BJ (cell line): ENCODE data around the gene NOS1. TPM values are rescaled to one million over a fixed set of nuclear protein-coding genes. Genes with fewer than 3 reads are reported as not detected.

Source experiments
- CTCF ChIA-PET: fragments of 350-600 bp; formaldehyde crosslinking; extraction: SDS; loops from one replicate; lab custom pipeline; 2021; ENCODE audit warnings: antibody characterized with exemption, inconsistent platforms; lab: Yijun Ruan, JAX
- POLR2A ChIA-PET: fragments of 300-600 bp; sonication (Branson Sonifier 250); formaldehyde crosslinking; extraction: SDS; loops from one replicate; lab custom pipeline; 2021; ENCODE audit warnings: antibody characterized with exemption; lab: Charles Lee
- DNase-seq: peaks from one replicate; pipeline ENCODE4 v3.0.0-alpha.2; 2011; ENCODE audit warnings: low read depth
- H3K27me3 ChIP-seq: 2 replicates; pipeline ENCODE4 v1.6.0; 2011; ENCODE audit warnings: low read length; ENCODE audit not compliant: control insufficient read depth, insufficient read depth
- H3K36me3 ChIP-seq: 2 replicates; pipeline ENCODE4 v1.5.1; 2011; ENCODE audit warnings: low read length; ENCODE audit not compliant: control insufficient read depth, insufficient read depth
- H3K4me3 ChIP-seq: 2 replicates; pipeline ENCODE4 v1.5.1; 2011; ENCODE audit warnings: low read depth, mild to moderate bottlenecking, control low read depth, low read length
- CTCF ChIP-seq: IDR thresholded peaks from 2 replicates; pipeline ENCODE4 v1.5.1; 2011; ENCODE audit warnings: low read depth, mild to moderate bottlenecking, control low read depth, inconsistent platforms, low read length, moderate library complexity; ENCODE audit not compliant: insufficient read depth
- polyA plus RNA-seq: library from polyadenylated mRNA; depleted of rRNA; stranded (reverse); fragments of >200 nt; gene quantifications from 2 replicates; pipeline ENCODE4 v1.2.3, GENCODE V29; 2011

The NOS1 gene
- polyA plus RNA-seq, 1 experiment = not detected

DNA sequence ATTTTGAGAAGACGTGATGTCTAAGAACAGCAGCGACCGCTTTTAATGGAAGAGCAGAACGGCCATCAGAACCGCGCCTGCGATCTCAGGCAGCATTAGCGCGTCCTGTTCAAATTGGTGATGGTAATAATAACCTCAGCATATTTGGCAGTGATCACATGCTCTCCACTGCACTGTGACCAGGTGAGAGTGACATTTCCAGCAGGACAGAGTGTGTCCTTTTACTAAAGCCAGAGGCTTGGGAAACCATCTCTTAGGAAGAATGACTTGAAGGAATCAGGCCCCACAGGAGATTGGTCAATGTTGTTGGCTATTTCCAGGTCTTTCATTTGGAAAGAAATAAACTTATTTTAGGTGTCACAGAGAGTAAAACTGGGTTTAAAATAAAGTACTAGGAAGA lies 119.7 kb downstream of the NOS1 start:
- H3K27me3 ChIP-seq = peaks cover 1% of the 10 kb centered on the region; the same call in 1 of the 2 replicates
- H3K36me3 ChIP-seq = no peaks in the 10 kb centered on the region
- no peak overlapping the region for H3K4me3 ChIP-seq
- no peak for TF ChIP-seq CTCF
- ChIA-PET CTCF (interaction anchor here (0.8 kb wide), 1 partner anchor 608 kb away, joined by 4 read pairs; no protein-coding TSS in a partner anchor), POLR2A (no interaction called here)
- DNase-seq = no peak

DNA sequence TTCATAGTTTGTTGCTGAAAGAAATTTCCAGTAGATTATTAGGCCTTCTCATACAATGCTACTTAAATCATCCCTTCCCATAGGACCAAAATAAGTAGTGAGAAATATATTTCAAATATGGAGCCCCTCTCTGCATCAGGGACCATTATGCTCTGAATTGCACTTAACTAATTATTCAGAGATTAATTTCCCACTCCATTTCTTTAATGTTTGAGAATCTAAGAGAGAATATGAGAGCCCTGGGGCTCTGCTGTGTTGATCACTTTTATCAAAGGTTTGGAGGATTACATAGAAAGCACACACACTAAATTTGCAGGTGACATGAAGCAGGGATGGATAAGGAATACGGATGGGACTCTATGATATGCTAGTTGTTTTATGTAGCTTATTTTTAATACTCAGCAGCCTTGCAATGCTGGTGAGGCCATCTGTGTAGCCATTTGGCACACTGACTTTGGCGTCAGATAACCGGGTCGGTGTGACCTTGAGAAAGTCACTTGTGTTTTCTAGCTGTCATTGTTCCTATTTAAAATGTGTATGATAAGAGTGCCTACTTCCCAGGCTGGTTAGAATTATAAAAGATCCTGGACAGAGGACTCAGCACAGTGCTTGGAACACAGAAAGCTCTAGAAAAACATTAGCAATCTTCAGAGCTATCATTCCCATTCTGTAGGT lies 121.2 kb downstream of the NOS1 start:
- ChIA-PET POLR2A (no interaction called here), CTCF (interaction anchor here (1.0 to 1.7 kb wide), 2 partner anchors 597 to 617 kb away, joined by 4 to 5 read pairs; no protein-coding TSS in a partner anchor)
- Histone ChIP-seq H3K36me3 (no peaks in the 10 kb centered on the region), H3K27me3 (peaks cover 2% of the 10 kb centered on the region; the same call in 1 of the 2 replicates), H3K4me3 (no peak overlapping the region)
- no peak for DNase-seq
- no peak for TF ChIP-seq CTCF

DNA sequence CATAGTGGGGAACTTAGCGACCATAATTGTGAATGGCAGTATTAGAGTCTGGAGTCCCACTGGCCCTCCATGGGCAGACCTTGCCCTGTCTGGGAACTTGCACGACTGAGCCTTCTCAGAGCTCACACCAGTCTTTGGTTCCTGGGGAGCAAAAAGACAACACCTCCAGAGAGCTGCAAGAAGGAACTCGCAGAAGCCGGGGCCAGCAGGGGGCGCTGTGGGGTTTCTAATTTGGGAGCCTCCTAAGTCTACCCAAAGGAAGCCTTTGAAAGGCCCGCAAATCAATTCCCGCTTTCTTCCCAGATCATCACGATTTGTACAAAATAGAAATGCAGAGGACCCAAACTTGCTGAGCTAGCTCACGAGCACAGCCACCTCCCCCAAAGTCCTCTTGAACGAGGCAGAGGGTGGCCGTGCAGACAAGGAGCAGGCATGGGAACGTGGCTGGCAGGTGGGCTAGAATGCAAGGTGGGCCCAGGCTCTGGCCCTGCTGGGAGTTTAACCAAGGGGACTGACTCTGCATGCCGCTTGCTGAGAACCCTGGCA lies 124.9 kb downstream of the NOS1 start:
- POLR2A ChIA-PET = no interaction called here
- CTCF ChIA-PET = interaction anchor here (0.6 to 4.5 kb wide), 15 partner anchors 9 to 649 kb away, joined by 3 to 34 read pairs (median 9); no protein-coding TSS in a partner anchor
- Histone ChIP-seq H3K27me3 (peaks cover 2% of the 10 kb centered on the region; the same call in 1 of the 2 replicates), H3K36me3 (no peaks in the 10 kb centered on the region), H3K4me3 (no peak overlapping the region)
- TF ChIP-seq CTCF = peak; percentile 78
- no peak for DNase-seq

GRCh38 chr12:117235261-117235660 lies 126.2 kb downstream of the NOS1 start:
- POLR2A ChIA-PET = no interaction called here

More at GRCh38 chr12:117235261-117235660, 126.2 kb downstream of the NOS1 start:
- CTCF ChIA-PET = interaction anchor here (1.3 to 4.5 kb wide), 9 partner anchors 8 to 650 kb away, joined by 4 to 34 read pairs (median 10); no protein-coding TSS in a partner anchor
- Histone ChIP-seq H3K4me3 (no peak overlapping the region), H3K27me3 (peaks cover 2% of the 10 kb centered on the region; the same call in 1 of the 2 replicates), H3K36me3 (no peaks in the 10 kb centered on the region)
- DNase-seq = no peak
- no peak for TF ChIP-seq CTCF
